Epidermal melanocyte (primary cell): ENCODE results near the gene APBB2.
"Not testable (repeated sequence)": the region's sequence is repeated elsewhere in the genome, so short reads cannot be mapped to it uniquely, and the experiment has no call there.

Experiments
- DNase-seq: peaks from one replicate; pipeline ENCODE4 v3.0.0; 2011; ENCODE audit warnings: low spot score; ENCODE audit not compliant: insufficient read length

APBB2 gene

GRCh38 chr4:40951026-40951425 is 263.3 kb downstream of the APBB2 start:
- no peak for DNase-seq

GRCh38 chr4:40949358-40950100 is 264.8 kb downstream of the APBB2 start:
- DNase-seq = no peak

GRCh38 chr4:40948014-40948413 is 266.3 kb downstream of the APBB2 start:
- DNase-seq = no peak

GRCh38 chr4:40946652-40947051 is 267.7 kb downstream of the APBB2 start:
- no peak for DNase-seq

- no peak for DNase-seq
These were observed 273.6 kb downstream of the APBB2 start for GRCh38 chr4:40940756-40941155.

- DNase-seq = no peak
These were observed 274.0 kb downstream of the APBB2 start for GRCh38 chr4:40940317-40940741.

GRCh38 chr4:40939856-40940255 is 274.5 kb downstream of the APBB2 start:
- DNase-seq = no peak

- no peak for DNase-seq
These were observed 276.0 kb downstream of the APBB2 start for GRCh38 chr4:40938337-40938736.

GRCh38 chr4:40937140-40937725 is 277.1 kb downstream of the APBB2 start:
- no peak for DNase-seq

GRCh38 chr4:40934676-40935075 is 279.7 kb downstream of the APBB2 start:
- no peak for DNase-seq

- DNase-seq = no peak
These were observed 280.9 kb downstream of the APBB2 start for GRCh38 chr4:40933272-40934053.

GRCh38 chr4:40931841-40932240 is 282.5 kb downstream of the APBB2 start:
- DNase-seq = no peak

GRCh38 chr4:40931238-40931637 is 283.1 kb downstream of the APBB2 start:
- no peak for DNase-seq

GRCh38 chr4:40927074-40927473 is 287.3 kb downstream of the APBB2 start:
- DNase-seq = no peak

GRCh38 chr4:40924793-40925117 is 289.6 kb downstream of the APBB2 start:
- no peak for DNase-seq

- peak; percentile 60 for DNase-seq
These were observed 290.1 kb downstream of the APBB2 start for GRCh38 chr4:40924096-40924792.

GRCh38 chr4:40923316-40924095 is 290.8 kb downstream of the APBB2 start:
- DNase-seq = no peak

GRCh38 chr4:40919976-40920375 is 294.4 kb downstream of the APBB2 start:
- DNase-seq = not testable (repeated sequence)

GRCh38 chr4:40918330-40918729 is 296.0 kb downstream of the APBB2 start:
- no peak for DNase-seq

- no peak for DNase-seq
These were observed 297.5 kb downstream of the APBB2 start for GRCh38 chr4:40916880-40917279.

- no peak for DNase-seq
These were observed 298.2 kb downstream of the APBB2 start for GRCh38 chr4:40916218-40916555.
